Muscle layer of colon (tissue), 2 donors: ENCODE results near the gene SLC6A1.

Source experiments
- H3K27ac ChIP-seq: one replicate; pipeline ENCODE4 v1.7.0; 2013; ENCODE audit warnings: low read depth, mild to moderate bottlenecking, low read length, moderate library complexity
- H3K27me3 ChIP-seq, 2 donors: one replicate each; pipeline ENCODE4 v1.7.0; 2013; ENCODE audit warnings: low read length in 2 of 2, mild to moderate bottlenecking in 2 of 2; ENCODE audit not compliant: insufficient read depth in 2 of 2, control insufficient read depth in 1 of 2
- H3K36me3 ChIP-seq: one replicate; pipeline ENCODE4 v1.7.0; 2013; ENCODE audit warnings: mild to moderate bottlenecking, low read length; ENCODE audit not compliant: insufficient read depth
- H3K4me1 ChIP-seq: one replicate; pipeline ENCODE4 v1.7.0; 2013; ENCODE audit warnings: mild to moderate bottlenecking, low read length; ENCODE audit not compliant: insufficient read depth
- H3K4me3 ChIP-seq, 2 donors: one replicate each; pipeline ENCODE4 v1.7.0; 2013; ENCODE audit warnings: low read length in 2 of 2, low read depth in 1 of 2, mild to moderate bottlenecking in 1 of 2, moderate library complexity in 1 of 2
- H3K9ac ChIP-seq: one replicate; pipeline ENCODE4 v1.7.0; 2013; ENCODE audit warnings: low read length
- H3K9me3 ChIP-seq: one replicate; pipeline ENCODE4 v1.7.0; 2013; ENCODE audit warnings: mild to moderate bottlenecking, low read length
- donor health status: abdominal sarcoma.
- donor health status: Adenocarcinoma of cecum.

SLC6A1 gene

GRCh38 chr3:11024181-11024580 is 31.6 kb downstream of the SLC6A1 start:
- H3K27me3 ChIP-seq = no peaks in the 10 kb centered on the region
- no peaks in the 10 kb centered on the region for H3K36me3 ChIP-seq
- no peaks in the 10 kb centered on the region for H3K9me3 ChIP-seq
- no peak overlapping the region for H3K9ac ChIP-seq
- H3K27ac ChIP-seq = no peak overlapping the region
- no peaks in the 10 kb centered on the region for H3K4me1 ChIP-seq
- H3K4me3 ChIP-seq = no peak overlapping the region

DNA sequence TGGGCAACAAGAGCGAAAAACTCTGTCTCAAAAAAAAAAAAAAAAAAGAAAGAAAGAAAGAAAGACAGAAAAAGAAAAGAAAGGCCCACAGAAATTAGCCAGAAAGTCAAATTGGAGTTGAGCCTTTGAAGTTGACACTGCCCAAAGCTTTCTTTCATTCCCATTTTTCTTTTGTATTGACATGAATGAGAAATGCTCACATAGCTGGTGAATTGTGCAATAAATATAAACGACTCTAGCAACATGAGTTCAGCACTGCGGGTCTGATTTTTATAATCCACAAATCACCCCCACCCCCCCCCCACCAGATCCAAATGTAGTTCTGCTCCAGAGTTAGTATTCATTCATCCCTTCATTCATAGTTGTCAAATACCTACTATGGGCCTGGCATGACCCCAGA is 37.4 kb downstream of the SLC6A1 start:
- H3K4me3 ChIP-seq = no peak overlapping the region
- H3K4me1 ChIP-seq = no peaks in the 10 kb centered on the region
- H3K9ac ChIP-seq = no peak overlapping the region
- H3K36me3 ChIP-seq = no peaks in the 10 kb centered on the region
- no peaks in the 10 kb centered on the region for H3K9me3 ChIP-seq
- no peaks in the 10 kb centered on the region for H3K27me3 ChIP-seq
- H3K27ac ChIP-seq = no peak overlapping the region

GRCh38 chr3:11033871-11034270 is 41.3 kb downstream of the SLC6A1 start:
- no peak overlapping the region for H3K4me3 ChIP-seq
- no peak overlapping the region for H3K9ac ChIP-seq
- no peak overlapping the region for H3K27ac ChIP-seq
- no peaks in the 10 kb centered on the region for H3K9me3 ChIP-seq
- H3K36me3 ChIP-seq = no peaks in the 10 kb centered on the region
- peaks cover 0 to 7% of the 10 kb centered on the region in 2 donors for H3K27me3 ChIP-seq
- H3K4me1 ChIP-seq = no peaks in the 10 kb centered on the region

DNA sequence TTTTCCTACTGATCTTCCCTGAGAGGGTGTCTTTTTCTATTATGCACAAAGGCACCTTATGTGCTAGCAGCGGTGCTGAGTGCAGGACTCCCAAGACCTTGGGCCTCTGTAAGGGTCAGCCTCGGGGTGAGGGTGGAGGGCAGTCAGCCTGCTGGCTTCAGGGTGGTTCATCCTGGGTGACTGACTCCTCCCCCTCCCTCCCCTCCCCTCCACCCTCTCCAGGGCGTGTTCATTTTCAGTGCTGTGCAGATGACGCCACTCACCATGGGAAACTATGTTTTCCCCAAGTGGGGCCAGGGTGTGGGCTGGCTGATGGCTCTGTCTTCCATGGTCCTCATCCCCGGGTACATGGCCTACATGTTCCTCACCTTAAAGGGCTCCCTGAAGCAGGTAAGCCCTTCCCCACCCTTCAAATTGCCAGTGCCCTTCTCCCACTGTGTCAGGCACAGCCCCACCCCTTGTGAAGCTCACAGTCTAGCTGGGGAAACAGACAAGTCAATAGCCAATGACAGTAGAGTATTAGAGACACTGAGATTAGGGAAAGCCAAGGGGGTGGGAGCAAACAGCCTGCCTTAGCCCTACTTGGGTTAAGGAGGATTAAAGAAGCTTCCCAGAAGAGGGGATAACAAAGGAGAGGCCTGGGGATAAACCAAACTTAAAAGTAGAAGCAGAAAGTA is 41.9 kb downstream of the SLC6A1 start:
- Histone ChIP-seq H3K27me3 (peaks cover 0 to 7% of the 10 kb centered on the region in 2 donors), H3K4me3 (no peak overlapping the region), H3K9me3 (no peaks in the 10 kb centered on the region), H3K4me1 (no peaks in the 10 kb centered on the region), H3K9ac (no peak overlapping the region), H3K27ac (no peak overlapping the region), H3K36me3 (no peaks in the 10 kb centered on the region)

GRCh38 chr3:11035757-11036505 is 43.4 kb downstream of the SLC6A1 start:
- Histone ChIP-seq H3K27ac (no peak overlapping the region), H3K36me3 (no peaks in the 10 kb centered on the region), H3K4me3 (no peak overlapping the region), H3K9ac (no peak overlapping the region), H3K4me1 (no peaks in the 10 kb centered on the region), H3K9me3 (no peaks in the 10 kb centered on the region), H3K27me3 (peaks cover 0 to 7% of the 10 kb centered on the region in 2 donors)

DNA sequence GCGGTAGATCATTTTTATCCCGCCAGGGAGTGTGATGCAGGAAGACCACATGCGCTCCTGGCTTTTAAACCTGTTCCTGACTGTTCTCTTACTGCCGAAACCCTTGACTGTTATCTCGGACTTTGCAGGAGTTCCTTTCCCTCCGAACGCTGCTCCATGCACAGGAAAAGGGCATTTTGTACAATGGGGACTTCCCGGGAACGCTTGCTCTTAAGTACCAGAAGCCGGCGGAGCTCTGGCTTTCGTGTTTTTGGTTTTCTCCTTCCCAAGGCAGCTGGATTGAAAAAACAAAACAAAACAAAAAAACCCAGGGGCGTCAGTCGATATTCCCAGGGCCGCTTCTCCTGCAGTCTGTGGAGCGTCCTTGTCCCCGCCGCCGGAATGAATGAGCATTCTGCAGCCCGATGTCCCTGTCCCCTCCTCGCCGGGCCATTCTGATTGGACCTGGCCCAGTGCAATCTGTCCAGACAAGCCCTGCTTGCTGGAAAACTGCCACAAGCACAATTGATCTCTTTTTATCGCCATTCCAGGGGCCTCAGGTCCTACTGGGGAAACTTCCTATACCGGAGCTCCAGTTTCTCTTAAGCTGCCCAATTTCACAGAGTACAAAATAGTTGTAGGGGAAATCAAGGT is 44.8 kb downstream of the SLC6A1 start:
- Histone ChIP-seq H3K9ac (no peak overlapping the region), H3K36me3 (no peaks in the 10 kb centered on the region), H3K27me3 (peaks cover 0 to 7% of the 10 kb centered on the region in 2 donors), H3K9me3 (no peaks in the 10 kb centered on the region), H3K4me3 (no peak overlapping the region), H3K4me1 (no peaks in the 10 kb centered on the region), H3K27ac (no peak overlapping the region)

- no peaks in the 10 kb centered on the region for H3K36me3 ChIP-seq
- H3K27me3 ChIP-seq = peaks cover 0 to 7% of the 10 kb centered on the region in 2 donors
- H3K27ac ChIP-seq = no peak overlapping the region
- no peak overlapping the region for H3K4me3 ChIP-seq
- H3K4me1 ChIP-seq = no peaks in the 10 kb centered on the region
- no peaks in the 10 kb centered on the region for H3K9me3 ChIP-seq
- no peak overlapping the region for H3K9ac ChIP-seq
Measured at GRCh38 chr3:11037976-11038375, 45.4 kb downstream of the SLC6A1 start.

DNA sequence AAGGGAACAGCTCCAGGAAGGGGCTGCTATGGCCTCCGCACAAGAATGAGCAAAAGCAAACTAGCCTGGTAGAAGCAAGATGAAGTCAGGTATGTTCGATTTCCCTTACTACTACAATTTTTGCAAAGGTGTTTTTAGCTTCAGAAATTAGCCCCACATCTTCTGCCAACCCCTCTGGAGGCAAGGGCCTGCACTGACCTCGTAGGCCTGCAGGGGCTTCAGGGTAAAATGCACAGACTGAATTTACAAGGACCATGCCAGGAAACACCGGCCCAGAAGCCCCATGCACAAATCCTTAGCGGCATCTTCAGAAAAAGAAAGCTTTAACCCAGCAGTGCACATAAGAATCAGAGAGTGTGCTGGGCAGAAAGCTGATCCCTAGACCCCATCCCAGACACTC is 53.0 kb downstream of the SLC6A1 start:
- no peaks in the 10 kb centered on the region for H3K36me3 ChIP-seq
- H3K9me3 ChIP-seq = no peaks in the 10 kb centered on the region
- H3K27ac ChIP-seq = no peak overlapping the region
- no peak overlapping the region for H3K4me3 ChIP-seq
- no peak overlapping the region for H3K9ac ChIP-seq
- H3K4me1 ChIP-seq = no peaks in the 10 kb centered on the region
- H3K27me3 ChIP-seq = no peaks in the 10 kb centered on the region

- Histone ChIP-seq H3K27ac (no peak overlapping the region), H3K9me3 (no peaks in the 10 kb centered on the region), H3K4me3 (no peak overlapping the region), H3K4me1 (no peaks in the 10 kb centered on the region), H3K36me3 (no peaks in the 10 kb centered on the region), H3K27me3 (no peaks in the 10 kb centered on the region), H3K9ac (no peak overlapping the region)
Measured at GRCh38 chr3:11047500-11047899, 55.0 kb downstream of the SLC6A1 start.

DNA sequence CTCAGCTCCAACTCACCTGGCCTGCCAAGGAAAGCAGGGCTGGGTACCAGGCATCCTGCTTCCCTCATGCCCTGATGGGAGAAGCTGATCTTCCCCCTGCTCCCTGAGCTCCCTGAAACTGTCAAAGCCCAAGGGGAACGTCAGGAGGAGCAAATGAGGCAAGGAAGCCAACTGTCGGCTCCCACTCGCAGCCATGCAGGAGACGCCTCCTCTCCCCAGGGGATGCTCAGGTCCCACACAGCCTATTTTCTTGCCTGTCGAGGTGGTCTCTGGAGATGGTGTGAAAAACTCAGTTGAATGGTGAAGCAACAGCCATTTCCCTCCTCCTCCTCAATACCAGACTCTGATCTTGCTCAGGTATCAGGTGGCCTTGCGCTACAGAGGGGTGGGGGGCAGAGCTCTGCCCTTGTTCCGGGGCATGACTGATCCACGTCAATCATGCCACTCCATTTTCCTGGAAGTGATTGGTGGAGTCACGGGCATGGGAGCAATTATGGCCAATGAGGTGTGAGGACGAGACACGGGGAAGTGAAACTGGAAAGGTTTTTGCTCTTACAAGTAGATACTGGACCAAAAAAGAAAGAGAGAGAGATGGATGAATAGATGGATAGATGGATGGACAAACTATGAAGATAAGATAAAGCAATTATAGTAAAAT is 58.2 kb downstream of the SLC6A1 start:
- Histone ChIP-seq H3K4me3 (no peak overlapping the region), H3K9ac (no peak overlapping the region), H3K4me1 (no peaks in the 10 kb centered on the region), H3K9me3 (no peaks in the 10 kb centered on the region), H3K27ac (no peak overlapping the region), H3K36me3 (no peaks in the 10 kb centered on the region), H3K27me3 (no peaks in the 10 kb centered on the region)

GRCh38 chr3:11053926-11054503 is 61.5 kb downstream of the SLC6A1 start:
- Histone ChIP-seq H3K36me3 (no peaks in the 10 kb centered on the region), H3K27ac (no peak overlapping the region), H3K27me3 (peaks cover 4 to 19% of the 10 kb centered on the region in 2 donors), H3K9ac (no peak overlapping the region), H3K4me1 (no peaks in the 10 kb centered on the region), H3K9me3 (no peaks in the 10 kb centered on the region), H3K4me3 (no peak overlapping the region)
